ENCODE results near the gene SDC3.

The SDC3 gene

GRCh38 chr1:30899577-30900389 is 8.8 kb downstream of the SDC3 start:
- no peak for DNase-seq (ENCODE audit: low read depth)
- TF ChIP-seq CTCF (conservative IDR thresholded peaks at IDR 0.05; ENCODE audit: low read depth, low read length), result no peak
- no peak overlapping the region for H3K4me3 ChIP-seq (ENCODE audit: low read depth, low read length)

- H3K4me3 ChIP-seq (ENCODE audit: low read depth, low read length), result no peak overlapping the region
- no peak for DNase-seq (ENCODE audit: low read depth)
- no peak for TF ChIP-seq CTCF (conservative IDR thresholded peaks at IDR 0.05; ENCODE audit: low read depth, low read length)
These were observed 10.3 kb downstream of the SDC3 start for GRCh38 chr1:30898031-30898815.

- no peak for TF ChIP-seq CTCF (conservative IDR thresholded peaks at IDR 0.05; ENCODE audit: low read depth, low read length)
- H3K4me3 ChIP-seq (ENCODE audit: low read depth, low read length), result no peak overlapping the region
- DNase-seq (ENCODE audit: low read depth), result no peak
These were observed 11.7 kb downstream of the SDC3 start for GRCh38 chr1:30896905-30897304.

- no peak for DNase-seq (ENCODE audit: low read depth)
- no peak for TF ChIP-seq CTCF (conservative IDR thresholded peaks at IDR 0.05; ENCODE audit: low read depth, low read length)
- H3K4me3 ChIP-seq (ENCODE audit: low read depth, low read length), result no peak overlapping the region
These were observed 12.5 kb downstream of the SDC3 start for GRCh38 chr1:30895944-30896660.

- DNase-seq (ENCODE audit: low read depth), result no peak
- no peak overlapping the region for H3K4me3 ChIP-seq (ENCODE audit: low read depth, low read length)
- no peak for TF ChIP-seq CTCF (conservative IDR thresholded peaks at IDR 0.05; ENCODE audit: low read depth, low read length)
These were observed 13.1 kb downstream of the SDC3 start for GRCh38 chr1:30895382-30895943.

GRCh38 chr1:30894508-30894973 is 14.0 kb downstream of the SDC3 start:
- TF ChIP-seq CTCF (conservative IDR thresholded peaks at IDR 0.05; ENCODE audit: low read depth, low read length), result no peak
- DNase-seq (ENCODE audit: low read depth), result no peak
- H3K4me3 ChIP-seq (ENCODE audit: low read depth, low read length), result no peak overlapping the region
